Caco-2 (cell line): ENCODE data around the gene ALDH3B2. TPM values are rescaled to one million over a fixed set of nuclear protein-coding genes. Genes with fewer than 3 reads are reported as not detected.

Source experiments
- BruUV-seq: library from RNA; stranded (reverse); fragments of 400-500 nt; replicated peaks from 2 replicates; lab custom pipeline; 2021; lab: Mats Ljungman, UMichigan
- CTCF ChIA-PET: fragments of 300-600 bp; sonication (Branson Sonifier 250); formaldehyde crosslinking; loops from one replicate; lab custom pipeline; 2022; ENCODE audit warnings: antibody characterized with exemption; lab: Charles Lee
- POLR2A ChIA-PET: fragments of 300-600 bp; sonication (Branson Sonifier 250); formaldehyde crosslinking; loops from one replicate; lab custom pipeline; 2022; ENCODE audit warnings: antibody characterized with exemption; lab: Charles Lee
- DNase-seq, 2 experiments: peaks; one replicate each; pipeline versions ENCODE4 v3.0.0 to v3.0.0-alpha.2; 2020 to 2022
- H3K27me3 ChIP-seq: replicated peaks from 2 replicates; pipeline ENCODE4 v1.6.0; 2011; ENCODE audit warnings: low read length; ENCODE audit not compliant: control insufficient read depth, insufficient read depth
- H3K36me3 ChIP-seq: 2 replicates; pipeline ENCODE4 v1.5.1; 2011; ENCODE audit warnings: low read length; ENCODE audit not compliant: control insufficient read depth, insufficient read depth
- H3K4me1 ChIP-seq: fragments of 250-450 bp; sonication (Bioruptor Pico); 2 replicates; pipeline ENCODE4 v1.5.1; 2020; ENCODE audit warnings: mild to moderate bottlenecking
- H3K4me3 ChIP-seq: 2 replicates; pipeline ENCODE4 v1.5.1; 2011; ENCODE audit warnings: low read depth, mild to moderate bottlenecking, control low read depth, low read length
- H3K9me3 ChIP-seq: fragments of 250-450 bp; sonication (Bioruptor Pico); 2 replicates; pipeline ENCODE4 v1.5.1; 2020; ENCODE audit warnings: mild to moderate bottlenecking, moderate library complexity
- H3K27ac Mint-ChIP-seq: one replicate; pipeline ENCODE4 v1.8.0; 2022; ENCODE audit warnings: mixed read lengths; ENCODE audit not compliant: unreplicated experiment
- H3K27me3 Mint-ChIP-seq: one replicate; pipeline ENCODE4 v1.8.0; 2022; ENCODE audit warnings: mixed read lengths; ENCODE audit not compliant: insufficient read depth, unreplicated experiment
- H3K36me3 Mint-ChIP-seq: one replicate; pipeline ENCODE4 v1.8.0; 2022; ENCODE audit warnings: mild to moderate bottlenecking, mixed read lengths; ENCODE audit not compliant: insufficient read depth, unreplicated experiment
- H3K4me1 Mint-ChIP-seq: one replicate; pipeline ENCODE4 v1.8.0; 2022; ENCODE audit warnings: low read depth, mixed read lengths; ENCODE audit not compliant: unreplicated experiment
- H3K4me3 Mint-ChIP-seq: one replicate; pipeline ENCODE4 v1.8.0; 2022; ENCODE audit warnings: mild to moderate bottlenecking, moderate library complexity, mixed read lengths; ENCODE audit not compliant: unreplicated experiment
- H3K9me3 Mint-ChIP-seq: one replicate; pipeline ENCODE4 v1.8.0; 2022; ENCODE audit warnings: mixed read lengths; ENCODE audit not compliant: unreplicated experiment
- intact Hi-C: fragments of 100-400 bp; cut with micrococcal nuclease; formaldehyde crosslinking; loops from one replicate; pipeline ENCODE4 v1.10.0; 2022; ENCODE audit not compliant: unreplicated experiment
- total RNA-seq: library from RNA; stranded (reverse); gene quantifications from 2 replicates; pipeline ENCODE4 v1.2.3, GENCODE V29; 2022
- TF ChIP-seq, protein P1 (sequence below), 2 experiments: fragments of 200-600 bp in 1 of 2; IDR thresholded peaks; 1 replicate in 1 of 2; 2 replicates in 1 of 2; pipeline versions ENCODE4 v1.5.1 to v1.8.0; 2011 to 2022; ENCODE audit warnings: antibody characterized with exemption in 1 of 2, control low read depth in 1 of 2, inconsistent platforms in 1 of 2, low read depth in 1 of 2, low read length in 1 of 2, mild to moderate bottlenecking in 1 of 2, moderate library complexity in 1 of 2; ENCODE audit not compliant: insufficient read depth in 1 of 2, severe bottlenecking in 1 of 2, unreplicated experiment in 1 of 2

ALDH3B2 gene
- total RNA-seq, 1 experiment from 2014 or later, result 0.54 TPM

DNA sequence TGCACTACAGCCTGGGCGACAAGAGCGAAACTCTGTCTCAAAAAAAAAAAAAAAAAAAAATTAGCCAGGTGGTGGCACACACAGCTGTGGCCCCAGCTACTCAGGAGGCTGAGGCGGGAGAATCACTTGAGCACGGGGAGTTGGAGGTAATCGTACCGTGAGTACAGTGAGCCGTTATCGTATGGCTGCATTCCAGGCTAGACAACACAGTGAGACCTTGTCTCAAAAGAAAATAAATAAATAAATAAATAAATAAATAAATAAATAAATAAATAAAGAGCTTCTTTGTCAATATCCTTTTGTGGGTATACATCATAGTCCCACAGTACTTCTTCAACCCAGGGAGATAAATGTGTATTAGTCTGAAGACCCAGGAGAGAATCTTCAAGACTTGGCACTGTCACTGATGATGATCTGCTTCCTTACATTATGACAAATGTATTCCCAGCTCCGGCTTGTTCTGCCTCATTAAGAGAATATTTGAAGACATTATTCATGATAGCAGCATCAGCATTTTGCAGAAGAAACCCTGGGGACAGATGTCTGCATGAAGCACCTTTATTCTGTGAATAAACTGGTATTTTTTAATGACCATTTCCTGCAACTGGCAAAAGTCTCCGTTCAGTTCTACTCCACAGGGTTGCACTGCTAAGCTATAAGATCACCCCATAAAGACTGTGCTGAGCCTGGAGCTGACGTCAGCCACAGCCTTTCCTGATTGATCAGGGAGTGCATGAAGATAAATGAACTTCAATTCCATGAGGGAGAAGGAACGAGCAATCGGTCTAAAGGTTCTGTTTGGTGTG, 22.2 kb downstream of the ALDH3B2 start:
- Mint-ChIP-seq H3K9me3 (peaks cover 19% of the 10 kb centered on the region), H3K4me1 (peaks cover 26% of the 10 kb centered on the region), H3K36me3 (no peaks in the 10 kb centered on the region), H3K27me3 (no peaks in the 10 kb centered on the region), H3K4me3 (no peak overlapping the region), H3K27ac (no peak overlapping the region)
- CTCF ChIA-PET, result interaction anchor here (0.7 to 2.8 kb wide), 2 partner anchors 22 to 728 kb away, joined by 4 to 20 read pairs; partner anchors contain the start of gene NUDT8
- H3K4me3 ChIP-seq, result no peak overlapping the region
- peak in 1 of 2 experiments; percentile 25 for DNase-seq
- intact Hi-C loops, result no loop called here
- peaks cover 15% of the 10 kb centered on the region for H3K4me1 ChIP-seq
- H3K9me3 ChIP-seq, result peaks cover 20% of the 10 kb centered on the region
- TF ChIP-seq, protein P1, sequence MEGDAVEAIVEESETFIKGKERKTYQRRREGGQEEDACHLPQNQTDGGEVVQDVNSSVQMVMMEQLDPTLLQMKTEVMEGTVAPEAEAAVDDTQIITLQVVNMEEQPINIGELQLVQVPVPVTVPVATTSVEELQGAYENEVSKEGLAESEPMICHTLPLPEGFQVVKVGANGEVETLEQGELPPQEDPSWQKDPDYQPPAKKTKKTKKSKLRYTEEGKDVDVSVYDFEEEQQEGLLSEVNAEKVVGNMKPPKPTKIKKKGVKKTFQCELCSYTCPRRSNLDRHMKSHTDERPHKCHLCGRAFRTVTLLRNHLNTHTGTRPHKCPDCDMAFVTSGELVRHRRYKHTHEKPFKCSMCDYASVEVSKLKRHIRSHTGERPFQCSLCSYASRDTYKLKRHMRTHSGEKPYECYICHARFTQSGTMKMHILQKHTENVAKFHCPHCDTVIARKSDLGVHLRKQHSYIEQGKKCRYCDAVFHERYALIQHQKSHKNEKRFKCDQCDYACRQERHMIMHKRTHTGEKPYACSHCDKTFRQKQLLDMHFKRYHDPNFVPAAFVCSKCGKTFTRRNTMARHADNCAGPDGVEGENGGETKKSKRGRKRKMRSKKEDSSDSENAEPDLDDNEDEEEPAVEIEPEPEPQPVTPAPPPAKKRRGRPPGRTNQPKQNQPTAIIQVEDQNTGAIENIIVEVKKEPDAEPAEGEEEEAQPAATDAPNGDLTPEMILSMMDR (IDR thresholded peaks at IDR 0.05; ENCODE audit: insufficient read depth in 1 of 2, low read depth in 1 of 2, low read length in 1 of 2, severe bottlenecking in 1 of 2, unreplicated experiment in 1 of 2), result no peak
- BruUV-seq, result no TSS peak
- no peaks in the 10 kb centered on the region for H3K36me3 ChIP-seq
- H3K27me3 ChIP-seq, result no peaks in the 10 kb centered on the region
- POLR2A ChIA-PET, result interaction anchor here (0.6 to 0.9 kb wide), 2 partner anchors 23 to 166 kb away, joined by 4 to 11 read pairs; no protein-coding TSS in a partner anchor

DNA sequence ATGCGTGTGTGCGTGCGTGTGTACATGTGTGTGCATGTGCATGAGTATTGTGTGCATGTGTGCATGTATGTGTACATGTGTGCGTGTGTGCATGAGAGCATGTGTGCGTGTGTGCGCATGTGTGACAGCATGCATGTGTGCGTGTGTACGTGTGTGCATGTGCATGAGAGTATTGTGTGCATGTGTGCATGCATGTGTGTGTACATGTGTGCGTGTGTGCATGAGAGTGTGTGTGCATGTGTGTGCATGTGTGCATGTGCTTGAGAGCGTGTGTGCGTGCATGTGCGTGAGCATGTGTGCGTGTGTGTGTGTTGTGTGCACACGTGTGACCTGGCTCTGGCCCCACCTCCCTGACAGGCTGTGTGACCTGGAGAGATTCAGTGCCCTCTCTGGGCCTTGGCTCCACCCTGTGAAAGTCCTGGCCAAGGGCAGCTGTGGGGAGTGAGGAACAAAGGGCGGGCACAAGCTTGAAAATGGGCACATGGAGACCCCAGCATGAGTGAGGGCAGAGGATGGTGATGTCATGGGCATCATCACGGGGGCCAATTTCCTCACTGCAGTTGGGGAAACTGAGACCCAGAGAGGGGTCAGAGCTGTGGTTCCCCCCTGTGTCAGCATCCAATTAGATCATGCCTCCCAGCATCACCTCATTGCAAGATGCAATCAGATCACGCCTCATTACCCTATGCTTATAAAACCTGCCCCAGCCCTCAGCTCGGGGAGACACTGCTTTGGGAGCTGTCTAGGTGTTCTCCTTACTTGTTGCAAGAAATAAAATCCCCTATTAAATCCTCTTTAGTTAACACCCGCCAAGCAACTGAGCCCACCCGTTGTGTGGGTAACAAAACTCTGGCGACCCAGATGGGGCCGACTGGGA, 24.6 kb downstream of the ALDH3B2 start:
- H3K4me1 ChIP-seq, result peaks cover 15% of the 10 kb centered on the region
- no peaks in the 10 kb centered on the region for H3K9me3 ChIP-seq
- ChIA-PET POLR2A (interaction anchor here (0.9 to 1.2 kb wide), 2 partner anchors 19 to 66 kb away, joined by 3 to 4 read pairs; partner anchors contain the start of gene GSTP1), CTCF (interaction anchor here (0.7 to 1.6 kb wide), 5 partner anchors 10 to 263 kb away, joined by 3 to 13 read pairs (median 4); partner anchors contain the start of gene NUDT8)
- no TSS peak for BruUV-seq
- Mint-ChIP-seq H3K4me1 (peaks cover 26% of the 10 kb centered on the region), H3K27me3 (no peaks in the 10 kb centered on the region), H3K9me3 (peaks cover 9% of the 10 kb centered on the region), H3K4me3 (peak overlapping the region; percentile 12), H3K36me3 (peaks cover 6% of the 10 kb centered on the region), H3K27ac (peak overlapping the region; percentile 34)
- intact Hi-C loops, result no loop called here
- no peaks in the 10 kb centered on the region for H3K27me3 ChIP-seq
- H3K36me3 ChIP-seq, result no peaks in the 10 kb centered on the region
- no peak for DNase-seq
- H3K4me3 ChIP-seq, result 0 out of 2 replicates have a peak overlapping the region, but pooled peaks have one; percentile 2
- TF ChIP-seq, protein P1 (IDR thresholded peaks at IDR 0.05; ENCODE audit: insufficient read depth in 1 of 2, low read depth in 1 of 2, low read length in 1 of 2, severe bottlenecking in 1 of 2, unreplicated experiment in 1 of 2), result no peak
